IPS-18a (cell line): ENCODE measurements around the gene BCAS1.

ENCODE experiments used
- H3K27ac ChIP-seq: one replicate; pipeline ENCODE4 v1.5.1; 2013; ENCODE audit warnings: low read length
- H3K27me3 ChIP-seq: one replicate; pipeline ENCODE4 v1.6.1; 2013; ENCODE audit warnings: mild to moderate bottlenecking, low read length; ENCODE audit not compliant: control insufficient read depth, insufficient read depth
- H3K36me3 ChIP-seq: one replicate; pipeline ENCODE4 v1.6.1; 2013; ENCODE audit warnings: low read depth, low read length; ENCODE audit not compliant: control insufficient read depth
- H3K4me1 ChIP-seq: one replicate; pipeline ENCODE4 v1.6.1; 2013; ENCODE audit warnings: low read depth, low read length; ENCODE audit not compliant: control insufficient read depth
- H3K4me3 ChIP-seq: one replicate; pipeline ENCODE4 v1.5.1; 2013; ENCODE audit warnings: low read length
- H3K9ac ChIP-seq: one replicate; pipeline ENCODE4 v1.6.1; 2013; ENCODE audit warnings: mild to moderate bottlenecking, low read length, moderate library complexity
- H3K9me3 ChIP-seq: one replicate; pipeline ENCODE4 v1.6.1; 2013; ENCODE audit warnings: low read depth, low read length; ENCODE audit not compliant: control insufficient read depth

BCAS1 gene

DNA sequence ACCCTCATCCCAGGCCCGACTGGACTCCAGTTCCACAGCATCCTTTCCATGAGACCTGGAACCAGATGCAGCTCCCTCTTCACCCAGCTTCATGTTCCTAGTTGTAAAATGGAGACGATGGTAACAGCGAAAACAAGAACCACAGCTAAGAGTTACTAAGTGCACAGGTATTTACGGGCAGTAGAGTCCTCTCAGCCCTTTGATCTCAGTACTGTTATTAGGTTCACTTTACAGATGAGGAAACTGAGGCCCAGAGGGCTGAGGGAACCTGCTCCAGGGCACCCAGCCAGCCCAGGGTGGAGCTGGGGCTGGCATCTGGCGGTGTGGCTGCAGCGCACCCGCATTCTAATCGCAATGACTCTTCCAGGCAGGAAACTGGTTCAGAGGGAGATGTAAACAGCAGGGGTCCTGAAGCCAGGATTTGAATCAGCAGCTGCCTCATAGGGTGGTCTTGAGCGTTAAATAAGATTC, 858 bp downstream of the BCAS1 start:
- Histone ChIP-seq H3K4me1 (peaks cover 24% of the 10 kb centered on the region), H3K27ac (no peak overlapping the region), H3K36me3 (no peaks in the 10 kb centered on the region), H3K9ac (no peak overlapping the region), H3K9me3 (no peaks in the 10 kb centered on the region), H3K4me3 (no peak overlapping the region), H3K27me3 (no peaks in the 10 kb centered on the region)

DNA sequence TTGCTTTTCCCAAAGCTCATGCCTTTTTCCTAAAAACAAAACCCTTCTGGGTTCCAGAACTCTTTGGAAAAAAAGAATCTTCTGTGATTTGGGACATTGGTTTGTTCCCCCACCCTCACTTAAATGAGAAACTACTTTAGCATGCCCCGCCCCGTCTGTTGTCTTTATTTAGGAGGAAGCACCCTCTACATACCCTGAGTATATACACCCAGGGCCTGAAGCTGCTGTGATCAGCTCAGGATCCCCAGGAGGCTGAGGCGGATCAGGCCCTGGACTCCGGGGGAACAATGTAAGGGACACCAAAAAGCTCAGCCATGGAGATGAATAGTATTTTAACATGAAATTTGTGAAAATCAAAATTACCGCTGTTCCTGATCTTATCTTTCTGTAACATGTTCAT, 1.4 kb downstream of the BCAS1 start:
- H3K36me3 ChIP-seq: no peaks in the 10 kb centered on the region
- H3K9me3 ChIP-seq: no peaks in the 10 kb centered on the region
- H3K27ac ChIP-seq: no peak overlapping the region
- H3K9ac ChIP-seq: no peak overlapping the region
- H3K27me3 ChIP-seq: no peaks in the 10 kb centered on the region
- H3K4me1 ChIP-seq: peaks cover 24% of the 10 kb centered on the region
- no peak overlapping the region for H3K4me3 ChIP-seq

DNA sequence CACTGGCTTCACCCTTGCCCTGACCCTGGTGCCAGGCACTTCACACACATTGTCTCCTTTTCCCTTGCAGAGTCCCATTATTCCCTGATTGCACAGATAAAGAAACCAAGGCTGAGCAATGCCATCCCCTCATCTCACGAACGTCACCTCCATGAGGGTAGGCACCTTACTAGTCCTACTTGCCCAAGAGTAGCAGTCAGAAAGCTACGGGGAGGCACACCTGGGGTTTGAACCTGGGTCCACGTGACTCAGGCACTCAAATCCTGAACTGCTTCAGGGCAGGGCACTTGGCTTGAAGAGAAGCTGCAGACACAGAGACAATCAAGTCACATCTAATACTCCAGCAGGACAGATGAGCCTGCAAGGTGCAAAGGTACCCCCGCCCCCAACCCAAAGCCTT, 1.9 kb downstream of the BCAS1 start:
- H3K4me3 ChIP-seq: no peak overlapping the region
- no peaks in the 10 kb centered on the region for H3K36me3 ChIP-seq
- H3K27ac ChIP-seq: no peak overlapping the region
- H3K9me3 ChIP-seq: no peaks in the 10 kb centered on the region
- H3K27me3 ChIP-seq: no peaks in the 10 kb centered on the region
- no peak overlapping the region for H3K9ac ChIP-seq
- peaks cover 24% of the 10 kb centered on the region for H3K4me1 ChIP-seq

DNA sequence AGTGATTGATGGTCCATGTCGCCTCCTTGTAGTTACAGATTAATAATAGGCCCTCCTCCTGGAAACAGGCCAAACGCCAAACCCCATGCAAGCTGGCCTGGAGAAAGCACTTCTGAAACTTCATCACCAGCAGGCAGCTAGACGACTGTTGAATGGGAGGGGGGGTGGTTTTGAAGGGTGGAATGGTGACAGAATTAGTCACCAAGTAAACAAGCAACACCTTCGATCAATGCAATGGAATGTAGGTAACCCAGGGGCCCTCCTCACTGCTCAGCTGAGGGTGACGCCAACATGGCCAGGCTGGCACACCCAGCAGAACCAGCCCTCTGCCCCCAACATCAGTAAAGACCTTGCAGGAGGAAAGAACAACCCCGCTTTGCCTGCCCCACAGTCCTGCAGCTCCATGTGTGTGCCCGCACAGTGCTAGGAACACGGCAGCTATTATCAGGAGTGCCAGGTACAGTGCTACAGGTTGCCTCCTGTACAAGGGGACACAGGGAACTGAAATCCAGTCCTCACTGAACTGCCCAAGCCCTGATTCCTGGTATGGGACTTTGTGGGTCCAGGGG, 2.7 kb downstream of the BCAS1 start:
- H3K27ac ChIP-seq: no peak overlapping the region
- H3K36me3 ChIP-seq: no peaks in the 10 kb centered on the region
- H3K9ac ChIP-seq: no peak overlapping the region
- peaks cover 24% of the 10 kb centered on the region for H3K4me1 ChIP-seq
- no peaks in the 10 kb centered on the region for H3K9me3 ChIP-seq
- H3K27me3 ChIP-seq: no peaks in the 10 kb centered on the region
- H3K4me3 ChIP-seq: no peak overlapping the region

DNA sequence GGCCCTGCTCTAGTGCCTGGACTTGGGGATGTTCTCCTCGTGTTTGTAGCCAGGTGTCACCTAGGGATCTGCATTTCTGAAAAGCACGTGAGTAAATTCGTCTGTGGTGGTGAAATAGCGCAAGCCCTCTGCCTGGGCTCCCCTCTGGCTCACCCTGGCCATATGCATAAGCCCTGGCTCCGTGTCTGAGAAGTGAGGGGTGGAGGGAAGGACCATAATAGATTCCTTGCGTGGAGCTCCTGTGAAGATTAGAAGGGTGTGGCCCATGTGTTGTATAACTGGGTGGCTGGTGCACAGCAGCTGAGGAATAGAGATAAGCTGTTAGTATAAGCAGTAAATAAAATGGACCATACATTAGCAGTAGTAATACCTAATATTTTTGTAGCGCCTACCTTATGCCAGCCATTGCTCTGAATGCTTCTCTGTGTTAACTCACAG, 4.8 kb downstream of the BCAS1 start:
- H3K27me3 ChIP-seq: no peaks in the 10 kb centered on the region
- H3K36me3 ChIP-seq: no peaks in the 10 kb centered on the region
- H3K4me1 ChIP-seq: peaks cover 24% of the 10 kb centered on the region
- no peak overlapping the region for H3K27ac ChIP-seq
- no peak overlapping the region for H3K9ac ChIP-seq
- H3K4me3 ChIP-seq: no peak overlapping the region
- H3K9me3 ChIP-seq: no peaks in the 10 kb centered on the region

DNA sequence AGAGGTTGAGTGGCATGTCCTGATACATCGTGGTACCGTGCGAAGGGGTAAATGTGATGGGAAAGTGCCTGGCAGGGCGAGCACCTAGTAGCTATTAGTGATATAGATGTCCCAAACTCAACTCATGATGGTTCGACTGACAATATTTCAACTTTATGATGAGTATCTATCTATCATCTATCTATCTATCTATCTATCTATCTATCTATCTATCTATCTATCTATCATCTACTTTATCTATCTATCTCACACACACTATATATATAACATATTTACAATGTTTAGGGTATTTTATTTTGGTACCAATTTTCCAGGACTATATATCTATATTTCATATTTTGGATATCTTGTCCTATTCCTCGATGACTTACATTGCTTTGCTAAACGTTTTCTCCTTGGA, 5.5 kb downstream of the BCAS1 start:
- no peaks in the 10 kb centered on the region for H3K36me3 ChIP-seq
- no peak overlapping the region for H3K9ac ChIP-seq
- no peak overlapping the region for H3K27ac ChIP-seq
- H3K4me3 ChIP-seq: no peak overlapping the region
- H3K4me1 ChIP-seq: peaks cover 19% of the 10 kb centered on the region
- H3K27me3 ChIP-seq: no peaks in the 10 kb centered on the region
- H3K9me3 ChIP-seq: no peaks in the 10 kb centered on the region

DNA sequence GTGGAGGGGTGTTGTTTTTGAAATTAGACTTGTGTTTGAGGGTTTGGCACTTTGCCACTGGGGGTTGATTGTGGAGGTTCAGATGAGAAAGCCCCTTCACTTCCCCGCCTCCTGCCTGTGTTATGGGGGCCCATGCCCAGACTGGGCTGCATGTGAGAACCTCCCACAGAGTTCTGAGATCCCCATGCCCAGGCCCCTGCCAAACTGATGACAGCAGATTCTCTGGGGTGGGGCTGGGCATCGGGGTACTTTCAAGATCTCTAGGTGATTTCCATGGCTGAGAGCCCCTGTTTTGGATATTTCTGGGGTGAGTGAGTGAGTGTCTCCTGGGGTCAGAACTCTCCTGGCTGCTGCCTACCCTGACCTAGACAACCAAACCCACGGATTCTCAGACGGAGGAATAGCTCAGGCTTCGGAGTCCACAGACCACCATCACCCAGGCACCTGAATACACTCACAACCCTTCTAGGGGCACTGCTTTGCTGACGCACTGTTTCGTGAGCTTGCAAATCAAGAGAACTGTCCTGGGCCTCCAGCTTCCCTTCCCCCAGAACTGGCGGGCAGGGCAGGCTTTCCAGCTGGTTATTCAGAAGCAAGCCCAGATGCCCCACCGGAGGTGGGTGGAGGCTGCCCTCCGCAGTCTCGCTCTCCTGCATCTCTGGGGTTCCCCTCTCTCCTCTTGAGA, 6.3 kb downstream of the BCAS1 start:
- Histone ChIP-seq H3K36me3 (no peaks in the 10 kb centered on the region), H3K27ac (no peak overlapping the region), H3K9ac (no peak overlapping the region), H3K4me3 (no peak overlapping the region), H3K9me3 (no peaks in the 10 kb centered on the region), H3K4me1 (peaks cover 14% of the 10 kb centered on the region), H3K27me3 (no peaks in the 10 kb centered on the region)

DNA sequence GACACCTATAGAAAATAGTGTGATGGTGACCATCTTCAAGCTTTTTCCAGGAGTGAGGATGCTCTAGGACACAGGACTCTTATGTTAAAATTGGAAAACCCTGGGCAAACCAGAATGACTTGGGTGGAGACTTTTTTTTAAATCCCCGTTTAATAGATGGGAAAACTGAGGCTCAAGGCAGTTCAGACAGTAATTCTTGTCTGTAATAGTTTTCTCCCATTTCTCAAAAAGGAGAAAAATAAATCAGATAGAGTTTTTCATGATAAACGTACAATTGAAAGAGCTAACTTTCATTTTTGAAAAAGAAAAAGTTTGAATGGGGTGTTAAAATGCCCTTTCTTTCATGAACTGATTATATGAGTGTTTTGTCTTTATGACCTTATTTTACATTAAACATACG, 6.8 kb downstream of the BCAS1 start:
- no peak overlapping the region for H3K27ac ChIP-seq
- H3K27me3 ChIP-seq: no peaks in the 10 kb centered on the region
- no peaks in the 10 kb centered on the region for H3K36me3 ChIP-seq
- H3K9me3 ChIP-seq: no peaks in the 10 kb centered on the region
- H3K9ac ChIP-seq: no peak overlapping the region
- peaks cover 8% of the 10 kb centered on the region for H3K4me1 ChIP-seq
- H3K4me3 ChIP-seq: no peak overlapping the region

DNA sequence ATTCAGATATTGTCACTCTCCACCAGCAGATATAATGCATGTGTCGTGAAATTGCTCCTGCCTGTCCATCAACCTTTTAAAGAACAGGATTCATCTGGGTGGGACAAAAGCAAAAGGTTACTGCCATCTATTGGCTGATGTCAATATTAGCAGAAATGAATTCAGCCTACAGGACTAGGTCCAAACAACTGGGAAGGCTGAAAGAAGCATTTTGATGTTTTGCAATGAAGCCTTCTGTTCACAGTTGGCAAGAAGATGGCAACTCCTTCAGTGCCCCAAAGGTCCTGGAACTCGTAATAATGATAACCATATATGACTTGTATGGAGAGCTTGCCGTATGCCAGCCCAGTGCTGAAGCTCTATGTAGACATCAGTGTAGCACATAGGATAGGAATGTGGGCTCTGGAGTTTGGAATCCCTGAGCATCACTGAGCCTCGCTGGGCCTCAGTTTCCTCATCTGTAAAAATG, 7.5 kb downstream of the BCAS1 start:
- no peak overlapping the region for H3K27ac ChIP-seq
- peaks cover 1% of the 10 kb centered on the region for H3K4me1 ChIP-seq
- H3K4me3 ChIP-seq: no peak overlapping the region
- H3K9ac ChIP-seq: no peak overlapping the region
- no peaks in the 10 kb centered on the region for H3K27me3 ChIP-seq
- H3K9me3 ChIP-seq: no peaks in the 10 kb centered on the region
- H3K36me3 ChIP-seq: no peaks in the 10 kb centered on the region

DNA sequence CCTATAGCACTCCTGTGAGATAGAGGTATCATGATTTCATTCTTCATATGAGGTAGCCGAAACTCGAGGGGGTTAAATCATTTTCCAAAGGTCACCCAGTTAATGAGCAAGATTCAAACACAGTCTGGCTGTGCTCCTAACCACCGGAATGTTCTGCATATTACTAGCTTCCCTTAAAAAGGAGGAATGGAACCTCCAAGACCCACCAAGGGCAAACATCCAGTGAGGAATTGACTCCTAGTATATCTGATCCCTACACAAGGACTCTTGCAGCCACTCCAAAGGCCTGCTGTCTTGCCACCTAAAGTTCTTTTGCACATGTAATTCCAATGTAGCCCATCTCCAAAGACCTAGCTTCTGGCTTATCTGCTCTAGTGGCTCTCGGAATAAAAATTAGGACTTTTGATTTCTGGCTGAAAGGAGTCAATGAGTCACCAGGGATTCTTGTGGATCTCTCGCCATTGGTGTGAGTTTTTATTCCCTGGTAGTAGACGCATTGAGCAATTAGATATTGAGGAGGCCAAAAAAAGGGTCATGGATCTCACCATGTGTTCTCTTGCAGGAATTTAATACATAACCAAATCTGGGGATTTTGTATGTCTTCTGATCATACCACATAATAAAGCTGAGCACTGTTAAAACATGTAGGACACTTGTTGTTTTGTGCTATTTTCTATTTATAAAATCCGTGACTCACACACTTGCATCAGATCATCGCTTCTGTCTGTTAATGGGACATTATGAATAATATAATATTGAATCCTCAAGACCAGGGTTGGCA, 9.1 kb downstream of the BCAS1 start:
- no peaks in the 10 kb centered on the region for H3K27me3 ChIP-seq
- H3K27ac ChIP-seq: no peak overlapping the region
- H3K4me3 ChIP-seq: no peak overlapping the region
- no peaks in the 10 kb centered on the region for H3K36me3 ChIP-seq
- H3K4me1 ChIP-seq: no peaks in the 10 kb centered on the region
- no peaks in the 10 kb centered on the region for H3K9me3 ChIP-seq
- no peak overlapping the region for H3K9ac ChIP-seq

DNA sequence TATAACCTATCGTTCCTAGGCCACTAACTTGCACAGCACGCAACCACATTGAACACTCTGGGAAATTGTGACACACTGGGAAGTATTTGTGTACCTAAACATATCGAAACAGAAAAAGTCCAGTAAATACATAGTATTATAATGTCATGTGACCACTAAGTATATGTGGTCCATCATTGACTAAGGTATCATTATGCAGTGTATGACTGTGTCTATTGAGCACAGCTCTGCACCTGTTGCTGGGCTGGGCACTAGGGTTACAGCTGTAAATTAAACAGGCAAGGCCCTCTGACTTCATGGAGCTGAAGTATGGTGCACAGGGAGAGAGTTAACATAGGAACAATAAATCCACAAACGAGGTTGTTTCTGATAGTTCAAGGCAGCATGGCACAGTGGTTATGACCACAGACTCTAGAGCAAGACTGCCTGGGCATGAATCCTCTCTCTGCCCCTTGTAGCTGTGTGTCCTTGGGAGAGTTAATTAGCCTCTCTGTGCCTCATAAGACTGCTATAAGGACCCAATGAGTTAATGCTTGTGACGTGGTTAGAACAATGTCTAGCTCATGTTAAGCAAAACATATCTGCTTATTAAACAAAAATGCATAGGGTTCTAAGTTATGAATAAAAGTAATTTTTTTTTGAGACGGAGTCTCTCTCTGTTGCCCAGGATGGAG, 10.6 kb downstream of the BCAS1 start:
- H3K27ac ChIP-seq: no peak overlapping the region
- no peaks in the 10 kb centered on the region for H3K4me1 ChIP-seq
- no peaks in the 10 kb centered on the region for H3K27me3 ChIP-seq
- no peak overlapping the region for H3K4me3 ChIP-seq
- H3K9ac ChIP-seq: no peak overlapping the region
- no peaks in the 10 kb centered on the region for H3K36me3 ChIP-seq
- H3K9me3 ChIP-seq: no peaks in the 10 kb centered on the region
